Raji (cell line): ENCODE data around the gene TSPEAR.
"Not testable (repeated sequence)": the region's sequence is repeated elsewhere in the genome, so short reads cannot be mapped to it uniquely, and the experiment has no call there.

Experiments used
- POLR2A ChIP-seq: IDR thresholded peaks from 2 replicates; pipeline ENCODE4 v1.6.1; 2011; ENCODE audit warnings: low read depth, low read length, control low read depth; ENCODE audit not compliant: insufficient read depth

Gene TSPEAR

GRCh38 chr21:44702111-44702972, 9.0 kb downstream of the TSPEAR start:
- no peak for TF ChIP-seq POLR2A

GRCh38 chr21:44701541-44701940, 9.8 kb downstream of the TSPEAR start:
- TF ChIP-seq POLR2A: no peak

GRCh38 chr21:44701023-44701400, 10.4 kb downstream of the TSPEAR start:
- no peak for TF ChIP-seq POLR2A

GRCh38 chr21:44700101-44701022, 11.0 kb downstream of the TSPEAR start:
- no peak for TF ChIP-seq POLR2A

- TF ChIP-seq POLR2A: no peak
Observed at GRCh38 chr21:44699502-44700001, 11.8 kb downstream of the TSPEAR start.

GRCh38 chr21:44697811-44698734, 13.3 kb downstream of the TSPEAR start:
- TF ChIP-seq POLR2A: no peak

- not testable (repeated sequence) for TF ChIP-seq POLR2A
Observed at GRCh38 chr21:44697172-44697810, 14.1 kb downstream of the TSPEAR start, which contains the start of gene KRTAP10-12. Gene KRTAP10-12, plus strand, starts transcription at chr21:44697172. Its CDS starts 30 bp downstream, at chr21:44697202.

- TF ChIP-seq POLR2A: no peak
Observed at GRCh38 chr21:44696572-44696971, 14.8 kb downstream of the TSPEAR start.

GRCh38 chr21:44695641-44696040, 15.7 kb downstream of the TSPEAR start:
- TF ChIP-seq POLR2A: no peak

GRCh38 chr21:44695184-44695583, 16.2 kb downstream of the TSPEAR start:
- TF ChIP-seq POLR2A: no peak

- TF ChIP-seq POLR2A: no peak
Observed at GRCh38 chr21:44694776-44695175, 16.6 kb downstream of the TSPEAR start.

GRCh38 chr21:44692798-44693512, 18.4 kb downstream of the TSPEAR start:
- TF ChIP-seq POLR2A: no peak

GRCh38 chr21:44691686-44692085, 19.7 kb downstream of the TSPEAR start:
- no peak for TF ChIP-seq POLR2A
